GM19455 (cell line): ENCODE results near the gene PTGFRN.
"Not testable (repeated sequence)": the region's sequence is repeated elsewhere in the genome, so short reads cannot be mapped to it uniquely, and the experiment has no call there.

Source experiments
- ATAC-seq: cut with Tn5 transposase; IDR thresholded peaks from one replicate; pipeline ENCODE4 v1.9.1; 2021; ENCODE audit not compliant: unreplicated experiment

Gene PTGFRN

DNA sequence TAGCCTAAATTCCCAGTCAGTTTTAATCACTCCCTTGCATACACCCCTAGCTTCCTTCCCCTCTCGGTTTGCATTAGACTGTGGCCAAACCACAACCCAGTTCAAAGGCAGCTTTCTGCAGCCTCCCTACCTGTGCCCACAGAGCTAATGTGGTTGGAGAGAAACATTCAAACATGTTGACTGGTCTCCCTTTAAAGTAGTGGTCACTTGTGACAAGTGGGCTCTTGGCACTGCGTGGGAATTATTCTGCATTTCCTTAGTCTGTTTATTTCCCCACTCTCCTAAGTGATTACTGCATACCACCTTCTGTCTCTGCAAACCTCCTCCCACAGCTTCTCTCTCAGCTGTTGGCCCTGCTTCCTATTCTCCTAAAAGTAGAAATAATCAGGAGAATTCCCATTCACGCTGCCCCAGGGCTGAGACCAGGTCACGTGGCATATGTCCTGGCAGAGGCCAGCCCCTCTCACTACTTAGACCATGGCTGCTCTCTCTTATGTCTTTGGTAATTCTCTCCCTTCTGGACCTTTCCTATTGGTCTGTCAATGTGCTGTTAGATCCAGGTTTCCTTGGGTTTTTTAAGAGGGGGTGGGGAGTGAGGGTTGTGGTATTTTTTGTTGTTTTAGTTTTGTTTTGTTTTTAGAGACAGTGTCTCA, 53.4 kb downstream of the PTGFRN start:
- no peak for ATAC-seq

DNA sequence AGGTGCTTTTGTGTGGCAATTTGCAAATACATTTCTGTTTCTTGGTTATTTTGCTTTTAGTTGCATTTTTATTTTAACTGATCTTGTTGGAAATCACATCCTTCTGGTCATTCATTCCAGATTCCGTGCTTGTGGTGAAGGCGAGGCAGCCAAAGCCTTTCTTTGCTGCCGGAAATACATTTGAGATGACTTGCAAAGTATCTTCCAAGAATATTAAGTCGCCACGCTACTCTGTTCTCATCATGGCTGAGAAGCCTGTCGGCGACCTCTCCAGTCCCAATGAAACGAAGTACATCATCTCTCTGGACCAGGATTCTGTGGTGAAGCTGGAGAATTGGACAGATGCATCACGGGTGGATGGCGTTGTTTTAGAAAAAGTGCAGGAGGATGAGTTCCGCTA, 57.1 kb downstream of the PTGFRN start:
- no peak for ATAC-seq

GRCh38 chr1:116968724-116969123, 59.0 kb downstream of the PTGFRN start:
- ATAC-seq = no peak

DNA sequence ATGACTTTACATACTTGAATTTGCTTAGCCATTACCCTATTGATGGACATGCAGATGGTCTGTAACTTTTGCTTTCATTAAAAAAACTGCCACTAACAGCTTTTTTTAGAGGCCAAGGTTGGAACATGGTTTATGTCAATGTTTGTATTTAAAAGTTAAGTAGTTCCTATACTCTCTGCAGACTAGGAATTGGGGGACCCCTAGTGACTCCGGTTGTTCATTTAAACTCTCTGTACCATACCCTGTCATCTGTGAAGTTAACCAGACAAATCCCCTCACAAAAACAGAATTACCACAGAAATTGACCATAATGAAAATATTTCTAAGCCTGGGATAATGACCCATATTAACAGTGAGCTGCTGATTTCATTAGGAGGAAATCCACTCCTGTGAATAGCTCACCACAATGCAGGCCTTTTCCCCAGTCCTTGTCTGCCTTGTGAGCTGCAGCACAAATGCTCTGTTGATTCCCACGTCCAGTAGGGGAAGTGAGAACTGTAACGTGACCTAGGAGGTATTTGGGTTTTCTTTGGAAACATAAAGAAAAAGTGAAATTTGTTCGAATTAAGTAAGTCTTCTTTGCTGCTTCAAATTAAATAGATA, 61.6 kb downstream of the PTGFRN start:
- ATAC-seq = no peak

GRCh38 chr1:116971965-116972673, 62.4 kb downstream of the PTGFRN start:
- no peak for ATAC-seq

DNA sequence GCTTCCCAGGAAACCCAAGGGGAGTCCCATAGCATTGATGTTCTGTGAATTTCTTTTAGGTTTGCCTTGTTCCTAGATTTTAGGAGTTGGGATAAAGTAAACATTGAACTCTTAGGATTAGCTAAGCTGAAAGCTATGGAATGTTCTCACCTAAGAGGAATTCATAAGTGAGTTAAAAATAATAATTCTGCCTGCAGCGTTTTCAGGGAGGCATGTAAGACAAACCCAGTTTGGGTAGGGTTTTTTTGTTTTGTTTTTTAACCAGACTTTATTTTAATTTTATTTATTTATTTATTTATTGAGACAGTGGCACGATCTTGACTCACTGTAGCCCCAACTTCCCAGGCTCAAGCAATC, 62.9 kb downstream of the PTGFRN start:
- no peak for ATAC-seq

DNA sequence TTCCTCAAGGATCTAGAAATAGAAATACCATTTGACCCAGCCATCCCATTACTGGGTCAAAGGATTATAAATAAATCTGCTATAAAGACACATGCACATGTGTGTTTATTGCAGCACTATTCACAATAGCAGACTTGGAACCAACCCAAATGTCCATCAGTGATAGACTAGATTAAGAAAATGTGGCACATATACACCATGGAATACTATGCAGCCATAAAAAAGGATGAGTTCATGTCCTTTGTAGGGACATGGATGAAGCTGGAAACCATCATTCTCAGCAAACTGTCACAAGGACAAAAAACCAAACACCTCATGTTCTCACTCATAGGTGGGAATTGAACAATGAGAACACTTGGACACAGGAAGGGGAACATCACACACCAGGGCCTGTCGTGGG, 70.6 kb downstream of the PTGFRN start:
- not testable (repeated sequence) for ATAC-seq

GRCh38 chr1:116981521-116982037, 71.9 kb downstream of the PTGFRN start:
- no peak for ATAC-seq

- ATAC-seq = no peak
Observed at GRCh38 chr1:116982319-116983004, 72.7 kb downstream of the PTGFRN start.

GRCh38 chr1:116983112-116983511, 73.4 kb downstream of the PTGFRN start:
- ATAC-seq = no peak

DNA sequence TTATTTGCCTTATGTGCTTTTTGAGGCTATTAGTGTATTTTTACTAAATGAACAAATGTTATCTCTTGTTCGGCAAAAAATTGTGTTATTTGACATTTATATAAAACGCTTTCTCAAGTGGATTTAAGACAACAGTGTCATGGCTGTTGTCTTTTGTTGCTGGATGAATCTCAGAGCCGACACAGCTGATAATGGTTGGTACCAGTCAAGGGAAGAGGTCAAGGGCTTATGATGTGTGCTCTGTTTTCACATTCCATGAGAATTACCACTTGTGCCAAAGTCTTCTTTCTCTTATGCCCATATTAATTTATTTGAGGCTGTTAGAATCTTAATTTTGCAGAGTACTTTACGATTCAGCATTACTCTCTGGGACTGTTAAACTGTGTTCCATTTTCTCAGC, 74.0 kb downstream of the PTGFRN start:
- ATAC-seq = no peak

DNA sequence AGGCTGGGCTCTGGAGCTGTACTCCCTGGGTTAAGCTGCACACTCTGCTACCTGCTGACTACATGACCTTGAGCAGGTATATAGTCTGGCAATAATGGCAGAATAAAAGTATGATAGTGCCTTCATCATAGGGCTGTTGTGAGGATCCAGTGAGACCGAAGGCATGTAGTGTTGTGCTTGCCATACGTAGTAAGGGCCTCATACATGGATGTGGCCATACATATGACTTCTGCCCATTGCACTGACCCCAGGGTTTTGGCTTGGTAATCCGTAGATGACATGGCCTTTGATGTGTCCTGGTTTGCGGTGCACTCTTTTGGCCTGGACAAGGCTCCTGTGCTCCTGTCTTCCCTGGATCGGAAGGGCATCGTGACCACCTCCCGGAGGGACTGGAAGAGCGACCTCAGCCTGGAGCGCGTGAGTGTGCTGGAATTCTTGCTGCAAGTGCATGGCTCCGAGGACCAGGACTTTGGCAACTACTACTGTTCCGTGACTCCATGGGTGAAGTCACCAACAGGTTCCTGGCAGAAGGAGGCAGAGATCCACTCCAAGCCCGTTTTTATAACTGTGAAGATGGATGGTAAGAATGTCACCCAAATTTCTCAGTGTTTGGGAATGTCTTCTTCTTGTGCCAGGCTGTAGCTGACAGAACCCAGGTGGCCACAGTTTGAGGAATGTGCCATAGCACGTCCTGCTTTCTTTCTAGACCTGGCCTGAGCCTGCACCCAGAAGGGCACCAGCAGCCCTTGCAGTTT, 74.9 kb downstream of the PTGFRN start:
- no peak for ATAC-seq

DNA sequence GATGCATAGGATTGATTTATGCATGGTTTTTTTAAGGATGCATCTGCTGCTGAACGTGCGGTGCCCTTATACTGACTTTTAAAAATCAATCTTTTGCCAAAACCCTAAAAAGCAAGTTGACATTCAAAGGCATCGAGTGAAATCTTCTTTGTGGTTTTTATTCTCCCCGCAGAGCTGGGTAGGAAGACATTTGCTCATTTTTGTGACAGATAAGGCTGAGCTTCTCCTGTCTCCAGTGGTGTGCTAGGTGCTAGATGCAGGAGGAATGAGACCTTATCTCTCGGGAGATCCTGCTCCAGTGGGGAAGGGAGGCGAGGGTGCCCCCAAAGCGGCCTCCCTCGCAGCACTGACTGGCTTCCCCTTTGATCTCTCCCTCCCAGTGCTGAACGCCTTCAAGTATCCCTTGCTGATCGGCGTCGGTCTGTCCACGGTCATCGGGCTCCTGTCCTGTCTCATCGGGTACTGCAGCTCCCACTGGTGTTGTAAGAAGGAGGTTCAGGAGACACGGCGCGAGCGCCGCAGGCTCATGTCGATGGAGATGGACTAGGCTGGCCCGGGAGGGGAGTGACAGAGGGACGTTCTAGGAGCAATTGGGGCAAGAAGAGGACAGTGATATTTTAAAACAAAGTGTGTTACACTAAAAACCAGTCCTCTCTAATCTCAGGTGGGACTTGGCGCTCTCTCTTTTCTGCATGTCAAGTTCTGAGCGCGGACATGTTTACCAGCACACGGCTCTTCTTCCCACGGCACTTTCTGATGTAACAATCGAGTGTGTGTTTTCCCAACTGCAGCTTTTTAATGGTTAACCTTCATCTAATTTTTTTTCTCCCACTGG, 76.9 kb downstream of the PTGFRN start:
- ATAC-seq = no peak

DNA sequence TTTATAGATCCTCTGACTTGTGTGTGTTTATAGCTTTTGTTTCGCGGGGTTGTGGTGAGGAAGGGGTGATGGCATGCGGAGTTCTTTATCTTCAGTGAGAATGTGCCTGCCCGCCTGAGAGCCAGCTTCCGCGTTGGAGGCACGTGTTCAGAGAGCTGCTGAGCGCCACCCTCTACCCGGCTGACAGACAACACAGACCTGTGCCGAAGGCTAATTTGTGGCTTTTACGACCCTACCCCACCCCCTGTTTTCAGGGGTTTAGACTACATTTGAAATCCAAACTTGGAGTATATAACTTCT, 77.5 kb downstream of the PTGFRN start:
- no peak for ATAC-seq

DNA sequence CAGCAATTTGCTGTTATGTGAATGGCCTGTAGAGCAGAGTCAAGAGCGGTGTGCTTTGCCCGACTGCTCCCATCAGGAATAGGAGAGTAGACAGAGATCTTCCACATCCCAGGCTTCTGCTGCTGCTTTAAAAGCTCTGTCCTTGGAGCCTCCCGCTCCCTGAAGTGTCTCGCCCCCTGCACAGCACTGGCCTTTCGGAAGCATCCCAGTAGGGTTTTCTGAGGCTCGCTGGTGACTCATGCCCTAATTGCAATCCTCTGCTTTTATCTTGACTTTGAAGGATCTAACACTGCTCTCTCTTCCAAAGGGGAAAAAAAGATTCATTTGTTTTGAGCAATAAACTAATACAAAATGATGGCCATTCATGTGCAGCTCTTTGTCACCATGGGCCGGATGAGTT, 78.5 kb downstream of the PTGFRN start:
- no peak for ATAC-seq

- ATAC-seq = no peak
Observed at GRCh38 chr1:116988908-116989307, 79.2 kb downstream of the PTGFRN start.

GRCh38 chr1:116989835-116990234, 80.1 kb downstream of the PTGFRN start:
- no peak for ATAC-seq

DNA sequence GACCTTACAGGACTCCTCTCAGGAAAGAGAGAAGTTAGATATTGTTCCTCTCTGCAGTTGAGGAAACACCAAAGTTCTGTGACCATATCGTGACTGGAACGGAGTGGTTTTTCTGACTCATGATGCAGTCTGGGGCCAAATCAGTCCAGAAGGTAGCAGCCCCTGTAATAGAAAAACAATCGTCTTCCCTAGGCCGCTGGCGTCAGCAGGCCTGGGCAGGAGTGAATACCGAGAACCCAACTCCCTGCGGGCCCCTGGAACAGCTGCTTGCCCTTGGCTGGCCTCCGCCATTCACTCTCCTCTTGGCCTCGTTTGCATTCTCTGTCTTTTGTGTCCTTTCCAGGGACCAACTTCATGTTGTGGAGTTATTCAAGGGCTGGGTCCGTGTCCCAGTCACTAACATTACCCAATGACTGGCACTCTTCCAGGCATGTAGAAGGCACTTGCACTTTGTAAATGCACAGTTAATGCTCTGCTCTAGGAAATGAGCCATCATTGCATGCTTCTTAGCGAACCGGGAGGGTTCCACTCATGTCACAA, 81.0 kb downstream of the PTGFRN start:
- no peak for ATAC-seq

- ATAC-seq = no peak
Observed at GRCh38 chr1:116991171-116991845, 81.6 kb downstream of the PTGFRN start.
